ENCODE data around the gene IFT57. TPM values are rescaled to one million over a fixed set of nuclear protein-coding genes. Genes with fewer than 3 reads are reported as not detected.
A peak's percentile ranks its signal among the peaks of the same experiment; 100 is the strongest.

The IFT57 gene
- total and polyA plus RNA-seq, 3 experiments from 2014 or later = 33.2 to 45.9 (median 43.0) TPM

DNA sequence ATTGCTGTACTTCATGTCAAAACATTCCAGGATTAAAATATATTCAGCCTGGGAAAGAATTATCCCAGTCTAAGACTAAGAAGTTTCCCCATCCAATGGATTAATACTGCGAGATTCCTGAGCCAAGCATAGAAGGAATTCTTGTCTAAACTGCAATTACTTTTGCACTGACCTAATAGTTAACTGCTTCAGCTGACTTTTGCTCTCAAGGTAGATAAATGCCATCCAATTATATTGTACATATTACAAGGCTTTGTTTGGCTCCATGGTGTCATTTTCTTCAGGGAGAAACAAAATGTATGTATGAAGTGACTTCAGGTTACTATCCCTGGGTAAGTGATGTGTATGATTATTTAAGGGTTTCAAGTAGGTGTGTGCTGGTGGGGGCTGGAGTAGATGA, 6.1 kb upstream of the IFT57 start:
- Histone ChIP-seq H3K27me3 (ENCODE audit: insufficient read depth, low read length, poor library complexity, severe bottlenecking) (no peaks in the 10 kb centered on the region), H3K27ac (ENCODE audit: low read depth, low read length) (no peak overlapping the region), H3K9me3 (ENCODE audit: low read length) (no peaks in the 10 kb centered on the region), H3K36me3 (ENCODE audit: insufficient read depth, low read length) (no peaks in the 10 kb centered on the region), H3K4me3 (ENCODE audit: low read length) (no peak overlapping the region), H3K4me1 (ENCODE audit: insufficient read depth, low read length) (peaks cover 16% of the 10 kb centered on the region)
- Mint-ChIP-seq H3K4me1 (peaks cover 16 to 17% (median 16%) of the 10 kb centered on the region in 3 donors), H3K27ac (no peak overlapping the region), H3K4me3 (no peak overlapping the region), H3K9me3 (no peaks in the 10 kb centered on the region), H3K36me3 (no peaks in the 10 kb centered on the region), H3K27me3 (no peaks in the 10 kb centered on the region)
- POLR2A ChIA-PET = no interaction called here
- CTCF ChIA-PET = no interaction called here
- no peak for DNase-seq

DNA sequence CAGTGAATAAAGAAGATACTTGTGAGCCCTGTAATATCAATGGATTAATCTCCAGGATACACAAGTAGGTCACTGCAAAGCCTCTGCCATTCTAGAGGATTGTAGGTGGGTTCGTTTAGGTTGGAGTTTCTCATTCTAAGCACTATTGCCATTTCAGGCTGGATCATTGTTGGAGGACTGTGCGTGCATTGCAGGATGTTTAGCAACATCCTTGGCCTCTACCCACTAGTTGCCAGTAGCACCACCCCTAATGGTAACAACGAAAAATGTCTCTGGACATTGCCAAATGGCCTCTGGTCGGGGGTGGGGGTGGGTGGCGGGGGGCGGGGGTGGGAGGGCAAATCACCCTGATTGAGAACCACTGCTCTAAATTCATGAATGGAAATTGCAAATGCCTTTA, 4.9 kb upstream of the IFT57 start:
- CTCF ChIA-PET = no interaction called here
- peaks cover 20% of the 10 kb centered on the region for H3K4me1 ChIP-seq (ENCODE audit: insufficient read depth, low read length)
- no peaks in the 10 kb centered on the region for H3K9me3 Mint-ChIP-seq

DNA sequence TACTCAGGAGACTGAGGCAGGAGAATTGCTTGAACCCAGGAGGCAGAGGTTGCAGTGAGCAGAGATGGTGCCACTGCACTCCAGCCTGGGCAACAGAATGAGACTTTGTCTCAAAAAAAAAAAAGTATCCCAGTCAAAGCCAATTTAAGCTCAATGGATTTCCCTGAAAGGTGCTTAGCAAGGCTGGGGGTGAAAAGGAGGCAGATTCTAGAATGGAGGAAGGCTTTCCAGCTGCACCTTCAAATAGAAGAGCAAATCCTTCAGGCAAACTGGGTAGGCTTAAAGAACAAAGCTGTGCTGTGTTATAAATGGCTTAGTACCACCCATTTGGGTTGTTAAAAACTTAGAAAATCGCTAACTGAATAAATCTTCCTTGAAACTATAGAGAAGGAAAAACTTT, 3.0 kb upstream of the IFT57 start:
- H3K27me3 ChIP-seq (ENCODE audit: insufficient read depth, low read length, poor library complexity, severe bottlenecking) = no peaks in the 10 kb centered on the region
- no peaks in the 10 kb centered on the region for H3K9me3 ChIP-seq (ENCODE audit: low read length)
- Mint-ChIP-seq H3K4me1 (peaks cover 39 to 45% (median 40%) of the 10 kb centered on the region in 3 donors), H3K27me3 (peaks cover 0 to 4% of the 10 kb centered on the region in 2 donors), H3K27ac (peak overlapping the region in 5 of 8 donors; percentile 23 to 100 (median 100)), H3K36me3 (peaks cover 0 to 15% (median 0%) of the 10 kb centered on the region in 3 donors), H3K4me3 (no peak overlapping the region), H3K9me3 (no peaks in the 10 kb centered on the region)
- H3K27ac ChIP-seq (ENCODE audit: low read depth, low read length) = no peak overlapping the region
- no peaks in the 10 kb centered on the region for H3K36me3 ChIP-seq (ENCODE audit: insufficient read depth, low read length)
- ChIA-PET CTCF (interaction anchor here (0.7 to 4.2 kb wide), 4 partner anchors 26 to 197 kb away, joined by 3 to 21 read pairs (median 3); no protein-coding TSS in a partner anchor), POLR2A (interaction anchor here (0.7 to 1.5 kb wide), 2 partner anchors 136 to 162 kb away, joined by 5 to 9 read pairs; no protein-coding TSS in a partner anchor)
- peaks cover 36% of the 10 kb centered on the region for H3K4me1 ChIP-seq (ENCODE audit: insufficient read depth, low read length)
- H3K4me3 ChIP-seq (ENCODE audit: low read length) = no peak overlapping the region
- DNase-seq = no peak

More for the DNA sequence above, 4.9 kb upstream of the IFT57 start:
- no peaks in the 10 kb centered on the region for H3K27me3 ChIP-seq (ENCODE audit: insufficient read depth, low read length, poor library complexity, severe bottlenecking)
- no peak for DNase-seq
- H3K4me1 Mint-ChIP-seq = peaks cover 21 to 25% (median 23%) of the 10 kb centered on the region in 3 donors
- H3K27me3 Mint-ChIP-seq = peaks cover 0 to 2% of the 10 kb centered on the region in 2 donors
- H3K27ac ChIP-seq (ENCODE audit: low read depth, low read length) = no peak overlapping the region
- no peak overlapping the region for H3K4me3 Mint-ChIP-seq
- POLR2A ChIA-PET = no interaction called here
- peaks cover 0 to 7% (median 0%) of the 10 kb centered on the region in 3 donors for H3K36me3 Mint-ChIP-seq
- H3K4me3 ChIP-seq (ENCODE audit: low read length) = no peak overlapping the region
- H3K27ac Mint-ChIP-seq = no peak overlapping the region
- H3K9me3 ChIP-seq (ENCODE audit: low read length) = no peaks in the 10 kb centered on the region
- no peaks in the 10 kb centered on the region for H3K36me3 ChIP-seq (ENCODE audit: insufficient read depth, low read length)

DNA sequence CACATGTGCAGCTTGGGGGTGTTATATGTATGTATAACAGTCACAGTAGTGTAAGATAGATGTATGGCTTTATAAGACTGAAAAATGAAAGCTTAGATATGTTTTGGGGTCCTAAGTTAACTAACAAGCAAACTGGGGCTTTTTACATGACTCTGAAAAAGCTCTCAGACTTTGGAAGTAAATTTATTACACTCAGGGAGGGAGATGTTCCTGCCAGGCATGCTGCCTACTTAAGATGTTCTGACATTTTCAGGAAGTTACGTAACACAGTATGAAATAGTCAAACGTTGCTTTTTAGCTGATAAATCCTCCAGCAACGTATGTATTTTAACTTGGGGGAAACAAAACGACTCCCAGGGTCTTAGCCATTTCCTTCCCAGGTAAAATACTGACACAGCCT, 1.7 kb upstream of the IFT57 start:
- peaks cover 46% of the 10 kb centered on the region for H3K4me1 ChIP-seq (ENCODE audit: insufficient read depth, low read length)
- H3K4me3 ChIP-seq (ENCODE audit: low read length) = peak overlapping the region; percentile 85
- peak overlapping the region; percentile 96 for H3K27ac ChIP-seq (ENCODE audit: low read depth, low read length)
- Mint-ChIP-seq H3K27ac (peak overlapping the region; percentile 98 to 100 (median 100)), H3K36me3 (peaks cover 0 to 15% (median 0%) of the 10 kb centered on the region in 3 donors), H3K4me1 (peaks cover 52 to 55% (median 53%) of the 10 kb centered on the region in 3 donors), H3K27me3 (peaks cover 0 to 4% of the 10 kb centered on the region in 2 donors), H3K4me3 (peak overlapping the region; percentile 96 to 100 (median 99)), H3K9me3 (no peaks in the 10 kb centered on the region)
- ChIA-PET CTCF (interaction anchor here (1.1 to 4.2 kb wide), 5 partner anchors 8 to 238 kb away, joined by 3 to 21 read pairs (median 3); no protein-coding TSS in a partner anchor), POLR2A (interaction anchor here (0.6 to 1.5 kb wide), 5 partner anchors 97 to 366 kb away, joined by 3 to 9 read pairs (median 3); partner anchors contain the start of genes CIP2A and DZIP3)
- peak in 1 of 5 donors; percentile 32 for DNase-seq
- H3K9me3 ChIP-seq (ENCODE audit: low read length) = no peaks in the 10 kb centered on the region
- no peaks in the 10 kb centered on the region for H3K36me3 ChIP-seq (ENCODE audit: insufficient read depth, low read length)
- H3K27me3 ChIP-seq (ENCODE audit: insufficient read depth, low read length, poor library complexity, severe bottlenecking) = no peaks in the 10 kb centered on the region

DNA sequence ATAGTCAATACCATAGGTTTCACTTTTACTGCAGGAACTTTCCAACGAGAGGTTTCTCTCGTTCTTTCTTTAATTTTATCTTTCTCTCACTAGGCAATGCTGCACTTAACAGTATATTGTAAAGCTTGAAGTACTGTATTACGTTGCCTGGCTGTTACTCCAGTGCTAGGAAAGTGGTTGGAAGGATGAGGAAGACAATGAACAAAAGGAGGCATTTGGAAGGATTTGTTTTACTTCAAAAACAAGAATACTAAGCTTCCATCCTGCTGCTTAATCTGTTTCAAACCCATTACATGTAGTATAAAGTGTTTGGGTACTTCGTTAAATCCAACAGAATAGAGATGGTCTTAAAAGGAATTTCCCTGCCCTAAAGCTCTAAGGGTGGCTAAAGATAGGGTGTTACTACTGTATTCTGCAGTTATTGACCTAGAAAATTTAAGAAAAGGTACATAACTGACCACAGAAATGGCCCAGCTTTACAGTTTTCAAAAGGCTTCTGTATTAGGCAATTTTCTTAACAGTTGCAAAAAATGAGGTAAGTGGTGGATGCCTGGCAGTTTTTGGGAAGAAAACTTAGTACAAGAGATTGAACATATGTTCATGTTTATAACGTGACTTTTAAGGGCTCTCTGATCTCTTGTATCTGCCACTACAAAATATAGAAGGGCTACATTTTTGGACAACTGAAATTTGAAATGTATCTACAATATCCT, 785 bp upstream of the IFT57 start:
- H3K27ac Mint-ChIP-seq = peak overlapping the region; percentile 98 to 100 (median 100)
- no peaks in the 10 kb centered on the region for H3K27me3 ChIP-seq (ENCODE audit: insufficient read depth, low read length, poor library complexity, severe bottlenecking)
- peak overlapping the region; percentile 85 for H3K4me3 ChIP-seq (ENCODE audit: low read length)
- H3K36me3 Mint-ChIP-seq = peaks cover 0 to 18% (median 0%) of the 10 kb centered on the region in 3 donors
- no peaks in the 10 kb centered on the region for H3K36me3 ChIP-seq (ENCODE audit: insufficient read depth, low read length)
- ChIA-PET POLR2A (interaction anchor here (1.0 to 2.1 kb wide), 5 partner anchors 96 to 366 kb away, joined by 3 to 10 read pairs (median 9); partner anchors contain the start of genes CIP2A and DZIP3), CTCF (interaction anchor here (0.7 to 4.2 kb wide), 5 partner anchors 9 to 237 kb away, joined by 3 to 21 read pairs (median 3); no protein-coding TSS in a partner anchor)
- H3K4me1 Mint-ChIP-seq = peaks cover 53 to 60% (median 58%) of the 10 kb centered on the region in 3 donors
- peak overlapping the region; percentile 96 for H3K27ac ChIP-seq (ENCODE audit: low read depth, low read length)
- no peaks in the 10 kb centered on the region for H3K9me3 Mint-ChIP-seq
- H3K27me3 Mint-ChIP-seq = peaks cover 0 to 4% of the 10 kb centered on the region in 2 donors
- H3K4me1 ChIP-seq (ENCODE audit: insufficient read depth, low read length) = peaks cover 46% of the 10 kb centered on the region
- no peaks in the 10 kb centered on the region for H3K9me3 ChIP-seq (ENCODE audit: low read length)
- peak overlapping the region; percentile 96 to 100 (median 99) for H3K4me3 Mint-ChIP-seq
- DNase-seq = no peak

DNA sequence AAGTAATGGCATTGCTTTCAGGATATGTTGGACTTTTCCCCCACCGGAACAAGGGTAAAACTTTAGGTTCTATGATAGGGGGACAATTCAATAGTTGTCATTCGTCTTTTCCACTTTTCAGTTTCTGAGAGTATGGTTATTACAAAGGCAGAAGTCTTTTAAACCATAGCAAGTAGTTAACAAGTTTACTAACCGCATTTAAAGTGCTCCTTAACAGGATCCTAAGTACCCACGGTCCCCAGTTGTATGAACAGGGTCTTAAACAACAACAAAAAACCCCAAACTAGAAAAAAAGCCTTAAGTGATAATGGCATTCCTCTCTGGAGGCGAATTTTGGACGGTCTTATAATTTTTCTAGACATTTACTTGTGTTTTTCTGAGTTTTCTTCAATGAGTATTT, 831 bp downstream of the IFT57 start:
- peaks cover 0 to 24% (median 3%) of the 10 kb centered on the region in 3 donors for H3K36me3 Mint-ChIP-seq
- H3K9me3 Mint-ChIP-seq = no peaks in the 10 kb centered on the region
- H3K27ac Mint-ChIP-seq = peak overlapping the region; percentile 98 to 100 (median 100)
- peaks cover 57 to 67% (median 66%) of the 10 kb centered on the region in 3 donors for H3K4me1 Mint-ChIP-seq
- peaks cover 0 to 4% of the 10 kb centered on the region in 2 donors for H3K27me3 Mint-ChIP-seq
- no peak for DNase-seq
- H3K4me3 ChIP-seq (ENCODE audit: low read length) = peak overlapping the region; percentile 85
- peak overlapping the region; percentile 96 for H3K27ac ChIP-seq (ENCODE audit: low read depth, low read length)
- H3K4me1 ChIP-seq (ENCODE audit: insufficient read depth, low read length) = peaks cover 49% of the 10 kb centered on the region
- H3K36me3 ChIP-seq (ENCODE audit: insufficient read depth, low read length) = no peaks in the 10 kb centered on the region
- ChIA-PET POLR2A (interaction anchor here (1.4 to 2.1 kb wide), 2 partner anchors 93 to 95 kb away, joined by 5 to 10 read pairs; no protein-coding TSS in a partner anchor), CTCF (interaction anchor here (1.4 to 4.2 kb wide), 2 partner anchors 95 to 294 kb away, joined by 4 to 21 read pairs; no protein-coding TSS in a partner anchor)
- no peaks in the 10 kb centered on the region for H3K9me3 ChIP-seq (ENCODE audit: low read length)
- peak overlapping the region; percentile 96 to 100 (median 99) for H3K4me3 Mint-ChIP-seq
- H3K27me3 ChIP-seq (ENCODE audit: insufficient read depth, low read length, poor library complexity, severe bottlenecking) = no peaks in the 10 kb centered on the region

DNA sequence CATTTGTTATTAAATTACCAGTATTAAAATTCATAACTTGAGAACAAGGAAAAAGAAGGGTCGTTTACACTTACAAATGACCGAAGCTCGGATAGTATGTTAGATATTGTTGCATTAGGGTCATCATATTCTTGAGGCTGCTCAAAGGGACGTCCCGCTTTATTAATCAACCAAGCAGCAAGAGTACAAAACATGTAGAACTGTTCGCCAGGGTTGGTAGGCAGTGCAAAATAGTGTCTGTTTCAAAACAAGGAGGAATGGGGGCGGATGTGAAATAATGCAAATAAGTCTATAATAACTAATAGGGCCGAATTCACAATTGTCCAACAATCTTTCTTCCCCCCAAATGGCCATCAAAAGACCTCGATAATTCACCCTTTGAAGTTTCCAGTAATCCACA, 2.9 kb downstream of the IFT57 start:
- no peak overlapping the region for H3K4me3 ChIP-seq (ENCODE audit: low read length)
- Mint-ChIP-seq H3K4me3 (peak overlapping the region in 2 of 7 donors; percentile 9 to 96), H3K4me1 (peaks cover 60 to 70% (median 67%) of the 10 kb centered on the region in 3 donors), H3K27me3 (peaks cover 0 to 4% of the 10 kb centered on the region in 2 donors), H3K27ac (peak overlapping the region in 2 of 8 donors; percentile 98 to 100), H3K36me3 (peaks cover 3 to 29% (median 3%) of the 10 kb centered on the region in 3 donors), H3K9me3 (no peaks in the 10 kb centered on the region)
- ChIA-PET POLR2A (no interaction called here), CTCF (no interaction called here)
- no peaks in the 10 kb centered on the region for H3K36me3 ChIP-seq (ENCODE audit: insufficient read depth, low read length)
- H3K4me1 ChIP-seq (ENCODE audit: insufficient read depth, low read length) = peaks cover 47% of the 10 kb centered on the region
- no peaks in the 10 kb centered on the region for H3K27me3 ChIP-seq (ENCODE audit: insufficient read depth, low read length, poor library complexity, severe bottlenecking)
- no peak for DNase-seq
- H3K9me3 ChIP-seq (ENCODE audit: low read length) = no peaks in the 10 kb centered on the region
- no peak overlapping the region for H3K27ac ChIP-seq (ENCODE audit: low read depth, low read length)

DNA sequence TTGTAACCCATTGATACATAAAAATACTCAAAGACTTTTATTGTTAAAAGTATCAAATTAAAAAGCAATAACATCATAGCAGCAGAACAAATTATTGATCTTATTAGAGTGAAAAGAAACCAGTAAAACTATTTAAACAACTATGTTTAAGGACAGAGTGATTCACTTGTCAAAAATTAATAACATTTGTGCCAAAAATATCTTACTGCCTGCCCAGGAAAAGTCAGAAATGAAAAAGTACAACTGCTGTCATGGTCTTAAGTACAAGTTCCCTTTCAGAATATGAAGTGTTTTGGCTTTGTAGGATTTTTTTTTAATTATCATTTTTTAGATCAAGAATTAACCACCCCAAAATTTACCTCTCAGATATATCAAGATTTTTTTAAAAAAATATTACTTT, 3.4 kb downstream of the IFT57 start:
- POLR2A ChIA-PET = no interaction called here
- no peak overlapping the region for H3K27ac ChIP-seq (ENCODE audit: low read depth, low read length)

More for the DNA sequence above, 3.4 kb downstream of the IFT57 start:
- H3K9me3 ChIP-seq (ENCODE audit: low read length) = no peaks in the 10 kb centered on the region
- Mint-ChIP-seq H3K27me3 (peaks cover 0 to 4% of the 10 kb centered on the region in 2 donors), H3K36me3 (peaks cover 3 to 31% (median 6%) of the 10 kb centered on the region in 3 donors), H3K4me1 (peaks cover 54 to 65% (median 62%) of the 10 kb centered on the region in 3 donors), H3K27ac (no peak overlapping the region), H3K4me3 (no peak overlapping the region), H3K9me3 (no peaks in the 10 kb centered on the region)
- no peaks in the 10 kb centered on the region for H3K27me3 ChIP-seq (ENCODE audit: insufficient read depth, low read length, poor library complexity, severe bottlenecking)
- DNase-seq = no peak
- CTCF ChIA-PET = no interaction called here
- H3K4me1 ChIP-seq (ENCODE audit: insufficient read depth, low read length) = peaks cover 42% of the 10 kb centered on the region
- H3K4me3 ChIP-seq (ENCODE audit: low read length) = no peak overlapping the region
- H3K36me3 ChIP-seq (ENCODE audit: insufficient read depth, low read length) = no peaks in the 10 kb centered on the region
